K562 (cell line): ENCODE results near the gene FIZ1. TPM values are rescaled to one million over a fixed set of nuclear protein-coding genes. Genes with fewer than 3 reads are reported as not detected.

ENCODE experiments used
- FOSL1 ChIP-seq: fragments of 200-800 bp; sonication (Bioruptor generic); conservative IDR thresholded peaks from 2 replicates; pipeline ENCODE4 v1.6.1; 2016; ENCODE audit warnings: missing genetic modification characterization, missing compliant biosample characterization
- FOXK2 ChIP-seq, 2 experiments: fragments of 450-650 bp; IDR thresholded peaks in 1 of 2; conservative IDR thresholded peaks in 1 of 2; 2 replicates each; pipeline ENCODE4 v1.6.1; 2016; ENCODE audit warnings: low read depth in 2 of 2, mild to moderate bottlenecking in 1 of 2
- JUND ChIP-seq, 2 experiments: IDR thresholded peaks; 2 replicates in 1 of 2; 3 replicates in 1 of 2; pipeline ENCODE4 v1.6.1; 2011; ENCODE audit warnings: borderline replicate concordance in 2 of 2, low read depth in 2 of 2, low read length in 2 of 2, improper control_type of control experiment in 1 of 2, missing biosample characterization in 1 of 2, missing genetic modification characterization in 1 of 2, missing genetic modification reagents in 1 of 2
- KAT2B ChIP-seq: IDR thresholded peaks from one replicate; pipeline ENCODE4 v1.6.1; 2012; ENCODE audit warnings: low read depth, mild to moderate bottlenecking, control low read depth, inconsistent platforms, low read length, moderate library complexity
- MCM5 ChIP-seq: fragments of 450-650 bp; IDR thresholded peaks from 2 replicates; pipeline ENCODE4 v1.6.1; 2016; ENCODE audit warnings: low read depth
- PHF20 ChIP-seq: fragments of 450-650 bp; IDR thresholded peaks from 2 replicates; pipeline ENCODE4 v1.6.1; 2018; ENCODE audit not compliant: partially characterized antibody
- POLR2AphosphoS2 ChIP-seq: IDR thresholded peaks from 2 replicates; pipeline ENCODE4 v1.6.1; 2012; ENCODE audit warnings: low read length, improper control_type of control experiment
- SPI1 ChIP-seq: IDR thresholded peaks from 2 replicates; pipeline ENCODE4 v1.6.1; 2011; ENCODE audit warnings: low read depth, low read length, control low read depth, borderline replicate concordance
- XRCC4 ChIP-seq: IDR thresholded peaks from one replicate; pipeline ENCODE4 v1.6.1; 2011; ENCODE audit not compliant: insufficient read depth, insufficient read length; ENCODE audit errors: extremely low read depth
- ZNF707 ChIP-seq: fragments of 250-450 bp; sonication (Bioruptor Pico); conservative IDR thresholded peaks from 2 replicates; pipeline ENCODE4 v1.8.0; 2022; ENCODE audit warnings: inconsistent platforms, mild to moderate bottlenecking, moderate library complexity
- polyA plus RNA-seq, 8 experiments: library from polyadenylated mRNA; depleted of rRNA in 4 of 8; stranded (reverse) in 5 of 8; unstranded in 3 of 8; fragments of >200 nt; fragmentation: Nextera tagmentation in 2 of 8; fragmentation: Illumina TruSeq in 1 of 8; extraction: Ambion mirVana in 2 of 8; extraction: Trizol in 1 of 8; gene quantifications; 2 replicates each; pipeline versions ENCODE4 v1.2.1 to v1.2.3, GENCODE V29; 2011 to 2014; ENCODE audit warnings: inconsistent platforms in 1 of 8, missing spikeins in 1 of 8
- total RNA-seq, 7 experiments: library from RNA; depleted of rRNA in 6 of 7; stranded (reverse); fragments of >200 nt in 6 of 7; fragmentation: Illumina TruSeq in 2 of 7; extraction: Trizol in 2 of 7; gene quantifications; 2 replicates each; pipeline versions ENCODE4 v1.2.1 to v1.2.3, GENCODE V29; 2011 to 2021; ENCODE audit warnings: low replicate concordance in 1 of 7
- TF ChIP-seq, protein P1 (sequence below): fragments of 250-450 bp; sonication (Bioruptor Pico); IDR thresholded peaks from 2 replicates; pipeline ENCODE4 v1.5.0; 2020; ENCODE audit warnings: mild to moderate bottlenecking
- TF ChIP-seq, protein P2 (sequence below), 2 experiments: fragments of 450-650 bp; IDR thresholded peaks; 2 replicates each; pipeline ENCODE4 v1.6.1; 2016; ENCODE audit warnings: mild to moderate bottlenecking in 2 of 2, borderline replicate concordance in 1 of 2, low read depth in 1 of 2, moderate library complexity in 1 of 2
- TF ChIP-seq, protein P3 (sequence below): fragments of 450-650 bp; IDR thresholded peaks from 2 replicates; pipeline ENCODE4 v1.6.1; 2016
- TF ChIP-seq, protein P4 (sequence below): fragments of 450-650 bp; formaldehyde crosslinking; IDR thresholded peaks from 2 replicates; pipeline ENCODE4 v1.4.0; 2020; ENCODE audit warnings: mild to moderate bottlenecking, moderate library complexity

Gene FIZ1
- total and polyA plus RNA-seq, 9 of the 15 experiments (the other 6 are each of a cell fraction or from before 2014, with no cell fraction given) = 0.79 to 17.5 (median 5.5) TPM

DNA sequence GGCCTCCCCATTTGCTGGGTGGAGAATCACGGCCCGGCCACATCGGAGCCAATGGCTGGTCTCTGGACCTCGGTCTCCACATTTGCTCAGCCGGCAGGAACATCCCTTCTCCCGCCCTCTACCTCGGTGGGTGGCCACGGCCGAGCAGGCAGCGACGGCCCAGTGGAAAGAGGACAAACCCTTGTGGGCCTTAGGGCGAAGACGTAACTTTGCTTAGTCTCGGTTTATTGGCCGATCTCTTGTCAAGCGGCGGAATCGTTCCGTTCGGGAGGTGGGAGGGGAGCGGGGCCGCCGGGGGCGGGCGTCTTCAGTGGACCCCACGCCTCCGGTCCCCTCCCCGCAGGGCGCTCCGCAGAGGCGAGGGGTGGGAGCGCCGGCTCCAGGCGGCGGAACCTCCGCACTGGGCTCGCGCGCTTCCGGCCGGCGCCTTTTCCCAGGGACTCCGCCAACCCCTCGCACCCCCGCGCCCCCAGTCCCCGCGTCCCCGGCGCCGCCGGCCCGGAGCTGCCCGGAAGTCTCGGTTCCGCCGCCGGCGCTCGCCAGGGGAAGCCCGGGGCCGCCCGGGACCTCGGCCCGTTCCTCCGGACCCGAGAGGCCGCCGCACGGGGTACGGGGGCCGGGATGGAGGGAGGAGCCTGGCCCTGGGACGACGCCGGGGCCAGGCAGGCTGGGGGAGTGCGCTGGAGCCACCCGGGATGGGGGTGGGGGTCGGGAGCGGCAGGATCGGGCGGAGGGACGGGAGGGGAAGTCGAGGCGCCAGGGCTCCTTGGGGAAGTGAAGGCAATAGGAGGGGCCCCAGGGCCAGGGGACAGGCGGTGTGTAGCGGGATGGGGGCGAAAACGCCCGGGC is 41.5 kb upstream of the FIZ1 start, which contains the start of gene ZNF580 (continued):
- TF ChIP-seq, protein P1, sequence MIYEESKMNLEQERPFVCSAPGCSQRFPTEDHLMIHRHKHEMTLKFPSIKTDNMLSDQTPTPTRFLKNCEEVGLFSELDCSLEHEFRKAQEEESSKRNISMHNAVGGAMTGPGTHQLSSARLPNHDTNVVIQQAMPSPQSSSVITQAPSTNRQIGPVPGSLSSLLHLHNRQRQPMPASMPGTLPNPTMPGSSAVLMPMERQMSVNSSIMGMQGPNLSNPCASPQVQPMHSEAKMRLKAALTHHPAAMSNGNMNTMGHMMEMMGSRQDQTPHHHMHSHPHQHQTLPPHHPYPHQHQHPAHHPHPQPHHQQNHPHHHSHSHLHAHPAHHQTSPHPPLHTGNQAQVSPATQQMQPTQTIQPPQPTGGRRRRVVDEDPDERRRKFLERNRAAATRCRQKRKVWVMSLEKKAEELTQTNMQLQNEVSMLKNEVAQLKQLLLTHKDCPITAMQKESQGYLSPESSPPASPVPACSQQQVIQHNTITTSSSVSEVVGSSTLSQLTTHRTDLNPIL (CRISPR knock-in tag) = peak; percentile 70; the same call in 1 of the 2 replicates
- TF ChIP-seq, protein P2, sequence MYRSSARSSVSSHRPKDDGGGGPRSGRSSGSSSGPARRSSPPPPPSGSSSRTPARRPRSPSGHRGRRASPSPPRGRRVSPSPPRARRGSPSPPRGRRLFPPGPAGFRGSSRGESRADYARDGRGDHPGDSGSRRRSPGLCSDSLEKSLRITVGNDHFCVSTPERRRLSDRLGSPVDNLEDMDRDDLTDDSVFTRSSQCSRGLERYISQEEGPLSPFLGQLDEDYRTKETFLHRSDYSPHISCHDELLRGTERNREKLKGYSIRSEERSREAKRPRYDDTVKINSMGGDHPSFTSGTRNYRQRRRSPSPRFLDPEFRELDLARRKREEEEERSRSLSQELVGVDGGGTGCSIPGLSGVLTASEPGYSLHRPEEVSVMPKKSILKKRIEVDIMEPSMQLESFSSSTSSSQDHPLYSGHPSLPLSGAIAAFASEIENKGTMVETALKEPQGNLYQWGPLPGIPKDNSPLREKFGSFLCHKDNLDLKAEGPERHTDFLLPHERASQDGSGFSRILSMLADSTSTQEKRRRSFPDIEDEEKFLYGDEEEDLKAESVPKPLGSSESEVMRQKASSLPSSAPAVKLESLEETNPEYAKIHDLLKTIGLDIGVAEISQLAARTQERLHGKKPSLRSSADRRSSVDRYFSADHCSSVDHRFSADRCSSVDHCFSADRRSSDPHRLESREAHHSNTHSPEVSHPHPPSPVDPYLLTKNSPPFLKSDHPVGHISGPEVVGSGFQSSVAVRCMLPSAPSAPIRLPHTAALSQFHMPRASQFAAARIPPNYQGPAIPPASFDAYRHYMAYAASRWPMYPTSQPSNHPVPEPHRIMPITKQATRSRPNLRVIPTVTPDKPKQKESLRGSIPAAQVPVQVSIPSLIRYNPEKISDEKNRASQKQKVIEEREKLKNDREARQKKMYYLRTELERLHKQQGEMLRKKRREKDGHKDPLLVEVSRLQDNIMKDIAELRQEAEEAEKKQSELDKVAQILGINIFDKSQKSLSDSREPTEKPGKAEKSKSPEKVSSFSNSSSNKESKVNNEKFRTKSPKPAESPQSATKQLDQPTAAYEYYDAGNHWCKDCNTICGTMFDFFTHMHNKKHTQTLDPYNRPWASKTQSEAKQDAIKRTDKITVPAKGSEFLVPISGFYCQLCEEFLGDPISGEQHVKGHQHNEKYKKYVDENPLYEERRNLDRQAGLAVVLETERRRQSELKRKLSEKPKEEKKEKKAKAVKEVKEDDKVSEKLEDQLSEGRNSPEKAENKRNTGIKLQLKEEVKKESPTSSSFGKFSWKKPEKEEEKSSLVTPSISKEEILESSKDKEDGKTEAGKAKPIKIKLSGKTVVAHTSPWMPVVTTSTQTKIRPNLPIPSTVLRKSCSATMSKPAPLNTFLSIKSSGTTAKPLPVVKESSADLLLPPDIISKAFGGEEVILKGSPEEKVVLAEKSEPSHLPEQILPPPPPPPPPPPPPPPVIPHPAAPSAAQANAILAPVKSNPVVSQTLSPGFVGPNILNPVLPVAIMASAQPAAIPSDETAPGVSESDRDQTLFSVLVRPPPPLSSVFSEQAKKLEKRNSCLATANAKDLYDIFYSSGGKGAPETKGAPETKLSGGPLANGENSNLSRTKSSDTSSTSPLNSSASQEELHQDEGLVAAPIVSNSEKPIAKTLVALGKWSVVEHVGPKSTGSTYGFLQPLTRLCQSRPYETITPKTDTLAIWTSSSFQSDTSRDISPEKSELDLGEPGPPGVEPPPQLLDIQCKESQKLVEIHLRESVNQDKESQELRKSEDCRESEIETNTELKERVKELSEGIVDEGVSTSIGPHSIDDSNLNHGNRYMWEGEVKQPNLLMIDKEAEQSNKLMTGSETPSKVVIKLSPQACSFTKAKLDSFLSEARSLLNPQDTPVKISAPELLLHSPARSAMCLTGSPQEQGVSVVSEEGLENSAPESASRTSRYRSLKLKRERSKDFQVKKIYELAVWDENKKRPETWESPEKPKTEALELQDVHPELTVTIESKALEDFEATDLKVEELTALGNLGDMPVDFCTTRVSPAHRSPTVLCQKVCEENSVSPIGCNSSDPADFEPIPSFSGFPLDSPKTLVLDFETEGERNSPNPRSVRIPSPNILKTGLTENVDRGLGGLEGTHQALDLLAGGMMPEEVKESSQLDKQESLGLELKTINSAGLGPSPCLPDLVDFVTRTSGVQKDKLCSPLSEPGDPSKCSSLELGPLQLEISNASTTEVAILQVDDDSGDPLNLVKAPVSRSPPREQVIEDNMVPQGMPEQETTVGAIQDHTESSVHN (IDR thresholded peaks at IDR 0.05; ENCODE audit: borderline replicate concordance in 1 of 2, low read depth in 1 of 2) = no peak
- TF ChIP-seq PHF20 (no peak), XRCC4 (no peak), SPI1 (no peak), FOXK2 (conservative IDR thresholded peaks at IDR 0.05 in 1 of 2, IDR thresholded peaks at IDR 0.05 in 1 of 2; ENCODE audit: low read depth in 2 of 2) (no peak), FOSL1 (tag) (no peak), KAT2B (no peak), POLR2AphosphoS2 (0 out of 2 replicates have a peak, but pooled peaks have one; percentile 11), ZNF707 (CRISPR knock-in tag) (no peak), MCM5 (no peak), JUND (IDR thresholded peaks at IDR 0.05; ENCODE audit: borderline replicate concordance, low read depth, low read length) (no peak), JUND (tag; IDR thresholded peaks at IDR 0.05; ENCODE audit: borderline replicate concordance, low read depth, low read length) (no peak)
- TF ChIP-seq, protein P3, sequence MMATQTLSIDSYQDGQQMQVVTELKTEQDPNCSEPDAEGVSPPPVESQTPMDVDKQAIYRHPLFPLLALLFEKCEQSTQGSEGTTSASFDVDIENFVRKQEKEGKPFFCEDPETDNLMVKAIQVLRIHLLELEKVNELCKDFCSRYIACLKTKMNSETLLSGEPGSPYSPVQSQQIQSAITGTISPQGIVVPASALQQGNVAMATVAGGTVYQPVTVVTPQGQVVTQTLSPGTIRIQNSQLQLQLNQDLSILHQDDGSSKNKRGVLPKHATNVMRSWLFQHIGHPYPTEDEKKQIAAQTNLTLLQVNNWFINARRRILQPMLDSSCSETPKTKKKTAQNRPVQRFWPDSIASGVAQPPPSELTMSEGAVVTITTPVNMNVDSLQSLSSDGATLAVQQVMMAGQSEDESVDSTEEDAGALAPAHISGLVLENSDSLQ = no peak
- TF ChIP-seq, protein P4, sequence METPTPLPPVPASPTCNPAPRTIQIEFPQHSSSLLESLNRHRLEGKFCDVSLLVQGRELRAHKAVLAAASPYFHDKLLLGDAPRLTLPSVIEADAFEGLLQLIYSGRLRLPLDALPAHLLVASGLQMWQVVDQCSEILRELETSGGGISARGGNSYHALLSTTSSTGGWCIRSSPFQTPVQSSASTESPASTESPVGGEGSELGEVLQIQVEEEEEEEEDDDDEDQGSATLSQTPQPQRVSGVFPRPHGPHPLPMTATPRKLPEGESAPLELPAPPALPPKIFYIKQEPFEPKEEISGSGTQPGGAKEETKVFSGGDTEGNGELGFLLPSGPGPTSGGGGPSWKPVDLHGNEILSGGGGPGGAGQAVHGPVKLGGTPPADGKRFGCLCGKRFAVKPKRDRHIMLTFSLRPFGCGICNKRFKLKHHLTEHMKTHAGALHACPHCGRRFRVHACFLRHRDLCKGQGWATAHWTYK (CRISPR knock-in tag) = no peak
